Dedifferentiated amniotic fluid mesenchymal stem cell (primary cell): ENCODE data around the gene G6PC3.
"Not testable (repeated sequence)": the region's sequence is repeated elsewhere in the genome, so short reads cannot be mapped to it uniquely, and the experiment has no call there.

Source experiments
- DNase-seq: peaks from one replicate; pipeline ENCODE4 v3.0.0-alpha.2; 2016; ENCODE audit errors: extremely low spot score

The G6PC3 gene

DNA sequence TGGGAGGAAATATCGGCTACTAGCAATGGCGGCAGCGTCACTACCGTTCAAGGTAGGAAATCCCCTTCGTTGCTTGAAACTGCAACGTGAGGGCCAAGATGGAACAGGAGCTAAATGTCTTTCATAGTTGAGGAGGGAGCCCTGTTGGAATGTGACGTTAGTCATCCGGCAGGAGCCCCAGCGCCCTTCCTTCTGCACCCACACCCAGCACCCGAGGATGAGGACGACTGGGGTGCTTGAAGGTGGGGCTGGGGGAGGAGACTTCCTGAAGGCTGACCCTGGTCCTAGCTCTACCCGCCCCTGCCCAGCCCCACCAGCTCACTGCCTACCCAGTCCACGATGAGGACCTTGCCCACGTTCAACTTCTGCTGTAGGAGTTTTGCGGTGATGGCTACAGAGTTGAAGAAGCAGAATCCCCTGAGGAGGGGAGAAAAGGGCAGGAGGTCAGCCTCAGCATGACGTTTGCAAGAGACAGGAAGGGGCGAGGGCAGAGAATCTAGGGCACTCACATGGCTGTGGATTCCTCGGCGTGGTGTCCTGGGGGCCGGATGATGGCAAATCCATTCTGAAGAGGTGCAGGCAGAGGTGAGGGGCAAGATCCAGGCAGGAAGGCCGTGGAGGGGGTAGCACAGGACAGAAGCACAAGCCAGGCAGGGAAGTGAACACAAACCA lies 11.9 kb downstream of the G6PC3 start:
- no peak for DNase-seq

GRCh38 chr17:44083250-44083849 lies 12.8 kb downstream of the G6PC3 start:
- DNase-seq = no peak

GRCh38 chr17:44084131-44084538 lies 13.6 kb downstream of the G6PC3 start:
- no peak for DNase-seq

- no peak for DNase-seq
Measured at GRCh38 chr17:44084921-44085320, 14.4 kb downstream of the G6PC3 start.

- no peak for DNase-seq
Measured at GRCh38 chr17:44085908-44086307, 15.4 kb downstream of the G6PC3 start.

GRCh38 chr17:44086364-44087311 lies 16.1 kb downstream of the G6PC3 start:
- peak; percentile 66 for DNase-seq

- no peak for DNase-seq
Measured at GRCh38 chr17:44087319-44087718, 16.8 kb downstream of the G6PC3 start.

DNA sequence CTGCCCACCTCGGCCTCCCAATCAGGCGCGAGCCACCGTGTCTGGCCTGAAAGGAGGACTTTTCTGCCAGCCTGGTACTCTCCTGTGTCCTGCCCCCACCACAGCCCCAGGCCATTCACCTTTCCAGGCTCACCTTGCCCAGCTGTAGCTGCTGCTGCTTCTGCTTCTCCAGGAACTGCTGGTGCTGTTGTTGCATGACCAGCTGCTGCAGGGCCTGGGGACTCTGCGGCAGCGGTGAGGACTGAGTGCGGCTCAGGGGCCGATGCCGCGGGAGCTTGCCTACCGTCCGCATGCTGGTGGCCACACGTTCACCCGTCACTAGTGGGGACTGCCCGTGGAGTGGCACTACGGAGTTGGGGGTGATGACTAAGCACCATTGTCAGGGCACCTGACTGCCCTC lies 17.7 kb downstream of the G6PC3 start:
- DNase-seq = no peak

GRCh38 chr17:44091200-44091997 lies 20.9 kb downstream of the G6PC3 start:
- DNase-seq = no peak

DNA sequence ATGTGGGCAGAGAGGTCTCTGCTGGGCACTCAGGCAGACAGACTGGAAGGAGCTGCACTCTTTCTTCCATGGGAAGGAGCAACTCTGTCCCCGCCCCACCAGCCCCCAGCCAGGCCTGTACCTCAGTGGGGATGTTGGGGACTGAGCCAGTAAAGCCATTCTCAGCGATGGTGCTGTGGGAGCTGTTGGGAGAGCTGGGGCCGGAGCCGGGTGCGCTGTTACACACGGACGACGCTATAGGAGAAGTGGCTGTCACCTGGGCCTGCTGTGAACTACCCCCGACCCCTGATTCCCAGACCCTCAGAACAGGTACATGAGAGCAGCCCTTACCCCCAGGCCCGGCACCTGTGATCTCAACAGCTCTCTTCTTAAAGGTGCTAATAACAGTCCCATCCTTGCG lies 21.5 kb downstream of the G6PC3 start:
- DNase-seq = no peak

- DNase-seq = no peak
Measured at GRCh38 chr17:44093231-44093900, 22.8 kb downstream of the G6PC3 start.

- DNase-seq = no peak
Measured at GRCh38 chr17:44094701-44095387, 24.3 kb downstream of the G6PC3 start.

- no peak for DNase-seq
Measured at GRCh38 chr17:44095388-44095646, 24.8 kb downstream of the G6PC3 start.

- peak; percentile 62 for DNase-seq
Measured at GRCh38 chr17:44095647-44096496, 25.3 kb downstream of the G6PC3 start.

DNA sequence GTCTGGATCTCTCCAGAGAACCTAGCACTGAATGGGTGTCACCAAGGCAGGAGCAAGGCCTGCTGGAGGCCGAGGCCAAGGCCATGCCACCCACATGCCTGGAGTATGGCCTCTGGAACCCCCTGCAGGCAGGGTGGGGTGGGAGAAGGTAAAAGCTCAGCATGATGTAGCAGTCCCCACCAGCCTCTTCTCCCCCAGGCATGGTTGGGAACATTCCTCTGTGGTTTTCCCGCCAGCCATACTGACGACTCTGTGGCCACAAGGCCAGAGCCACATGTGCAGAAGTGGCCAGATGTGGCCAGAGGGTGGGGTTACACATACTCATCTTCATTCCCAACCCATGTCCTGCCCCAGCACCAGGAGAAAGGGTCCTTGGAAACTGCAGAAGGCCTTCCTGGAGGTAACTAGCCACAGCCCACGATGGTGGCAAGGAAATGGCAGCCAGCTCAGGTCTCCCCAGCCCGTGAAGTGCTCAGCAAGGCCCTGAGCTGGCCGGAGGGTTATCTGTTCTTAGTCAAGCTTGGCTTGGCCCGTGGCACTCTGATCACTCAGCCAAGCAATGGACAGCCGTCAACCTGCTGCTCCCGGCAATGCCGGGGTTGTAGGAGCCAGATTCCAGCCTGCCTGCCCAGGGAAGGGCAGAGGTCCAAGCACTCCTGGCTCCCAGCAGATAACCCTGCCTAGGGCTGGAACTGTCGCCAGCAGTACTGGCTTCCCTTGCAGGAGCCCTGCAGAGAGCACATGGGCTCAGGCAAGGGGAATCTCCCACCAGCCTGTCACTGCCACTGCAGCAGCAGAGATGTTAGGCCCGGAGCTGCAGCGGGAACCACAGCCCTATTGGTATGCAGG lies 26.8 kb downstream of the G6PC3 start:
- DNase-seq = no peak

DNA sequence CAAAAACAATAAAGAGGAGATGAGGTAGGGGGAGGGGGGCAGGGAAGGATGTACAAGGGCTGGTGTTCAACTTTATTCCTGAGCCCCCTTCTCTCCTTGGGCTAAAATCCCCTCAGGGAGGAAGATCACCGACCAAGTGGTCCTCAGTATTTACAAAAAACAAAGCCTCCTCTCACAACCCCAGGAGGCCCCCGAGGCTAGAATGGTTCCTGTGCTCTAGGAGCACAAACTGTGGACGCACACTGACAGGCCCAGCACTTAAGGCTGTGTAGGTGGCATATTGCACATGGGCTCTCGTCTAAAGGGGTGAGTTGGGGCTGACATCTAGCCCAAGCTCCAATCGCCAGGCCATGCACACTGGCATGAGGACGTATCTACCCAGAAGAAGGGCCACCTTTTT lies 31.3 kb downstream of the G6PC3 start:
- not testable (repeated sequence) for DNase-seq

- no peak for DNase-seq
Measured at GRCh38 chr17:44102849-44103622, 32.5 kb downstream of the G6PC3 start.

- DNase-seq = no peak
Measured at GRCh38 chr17:44105483-44105882, 34.9 kb downstream of the G6PC3 start.
